Measurements from ENCODE around the gene TMEM141.

GRCh38 chr9:136839229-136840139 lies 48.3 kb downstream of the TMEM141 start:
- TF ChIP-seq CTCF (IDR thresholded peaks at IDR 0.05) (no peak), POLR2A (IDR thresholded peaks at IDR 0.05) (no peak)
